OCI-LY1 (cell line): ENCODE results near the gene MAP4K4.

Source experiments
- EZH2 ChIP-seq: fragments of 200-600 bp; sonication (generic), shearing (Covaris generic); IDR thresholded peaks from 2 replicates; pipeline ENCODE4 v1.8.0; 2017; ENCODE audit warnings: borderline replicate concordance, mixed run types, mild to moderate bottlenecking, antibody characterized with exemption, low read length, moderate library complexity, mixed read lengths
- TF ChIP-seq, protein P1 (sequence below): fragments of 200-600 bp; sonication (generic), shearing (Covaris generic); IDR thresholded peaks from 2 replicates; pipeline ENCODE4 v1.5.1; 2017; ENCODE audit warnings: mild to moderate bottlenecking, antibody characterized with exemption, low read length, moderate library complexity, mixed read lengths

DNA sequence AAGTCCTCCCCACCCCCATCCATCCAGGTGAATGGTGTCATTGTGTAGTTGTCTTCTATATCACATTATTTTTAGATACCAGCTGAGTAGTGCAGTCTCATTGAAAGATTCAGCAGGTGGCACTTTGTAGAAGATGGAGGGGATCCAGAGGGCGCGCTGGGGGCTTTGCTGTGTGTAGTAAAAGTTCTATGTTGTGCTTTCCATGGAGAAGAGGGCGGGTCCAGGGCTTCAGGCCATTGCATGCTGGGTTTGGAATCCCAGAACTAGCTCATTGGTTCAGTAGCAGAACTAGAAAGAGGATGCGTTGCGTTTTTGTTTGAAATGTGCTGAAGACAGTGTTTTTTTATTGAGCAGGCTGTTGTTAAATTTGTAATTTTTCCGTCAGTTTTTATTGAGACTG is 120.0 kb downstream of the MAP4K4 start:
- TF ChIP-seq, protein P1, sequence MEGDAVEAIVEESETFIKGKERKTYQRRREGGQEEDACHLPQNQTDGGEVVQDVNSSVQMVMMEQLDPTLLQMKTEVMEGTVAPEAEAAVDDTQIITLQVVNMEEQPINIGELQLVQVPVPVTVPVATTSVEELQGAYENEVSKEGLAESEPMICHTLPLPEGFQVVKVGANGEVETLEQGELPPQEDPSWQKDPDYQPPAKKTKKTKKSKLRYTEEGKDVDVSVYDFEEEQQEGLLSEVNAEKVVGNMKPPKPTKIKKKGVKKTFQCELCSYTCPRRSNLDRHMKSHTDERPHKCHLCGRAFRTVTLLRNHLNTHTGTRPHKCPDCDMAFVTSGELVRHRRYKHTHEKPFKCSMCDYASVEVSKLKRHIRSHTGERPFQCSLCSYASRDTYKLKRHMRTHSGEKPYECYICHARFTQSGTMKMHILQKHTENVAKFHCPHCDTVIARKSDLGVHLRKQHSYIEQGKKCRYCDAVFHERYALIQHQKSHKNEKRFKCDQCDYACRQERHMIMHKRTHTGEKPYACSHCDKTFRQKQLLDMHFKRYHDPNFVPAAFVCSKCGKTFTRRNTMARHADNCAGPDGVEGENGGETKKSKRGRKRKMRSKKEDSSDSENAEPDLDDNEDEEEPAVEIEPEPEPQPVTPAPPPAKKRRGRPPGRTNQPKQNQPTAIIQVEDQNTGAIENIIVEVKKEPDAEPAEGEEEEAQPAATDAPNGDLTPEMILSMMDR = no peak
- no peak for TF ChIP-seq EZH2
